Body of pancreas (tissue), 4 donors: ENCODE results near the gene ADGRB2.

Experiments used
- CTCF ChIP-seq, 7 experiments: fragments of 450-650 bp in 4 of 7; fragments of 200-600 bp in 3 of 7; sonication (generic) in 3 of 7; IDR thresholded peaks; one replicate each; pipeline ENCODE4 v1.5.1; 2016 to 2019; ENCODE audit warnings: antibody characterized with exemption in 7 of 7
- POLR2A ChIP-seq, 3 donors: fragments of 450-650 bp; IDR thresholded peaks; one replicate each; pipeline ENCODE4 v1.6.1; 2016; ENCODE audit warnings: antibody characterized with exemption in 3 of 3, mild to moderate bottlenecking in 2 of 3

GRCh38 chr1:31778763-31779488, 14.8 kb upstream of the ADGRB2 start:
- TF ChIP-seq CTCF (IDR thresholded peaks at IDR 0.05) (no peak), POLR2A (IDR thresholded peaks at IDR 0.05) (no peak)
